Keratinocyte (primary cell): ENCODE data around the gene ZNF362.

ENCODE experiments used
- EZH2 ChIP-seq: IDR thresholded peaks from one replicate; pipeline ENCODE4 v1.6.1; 2012; ENCODE audit warnings: inconsistent platforms, mild to moderate bottlenecking, low read length, moderate library complexity
- TF ChIP-seq, protein P1 (sequence below), 3 experiments: IDR thresholded peaks in 1 of 3; conservative IDR thresholded peaks in 1 of 3; optimal IDR thresholded peaks in 1 of 3; 2 replicates in 2 of 3; 3 replicates in 1 of 3; pipeline versions ENCODE3 to v1.5.1; 2011; ENCODE audit warnings: low read length in 3 of 3, mild to moderate bottlenecking in 3 of 3, moderate library complexity in 2 of 3, control low read depth in 1 of 3, inconsistent platforms in 1 of 3; ENCODE audit not compliant: insufficient read depth in 2 of 3; ENCODE audit errors: extremely low read depth in 1 of 3

- TF ChIP-seq, protein P1, sequence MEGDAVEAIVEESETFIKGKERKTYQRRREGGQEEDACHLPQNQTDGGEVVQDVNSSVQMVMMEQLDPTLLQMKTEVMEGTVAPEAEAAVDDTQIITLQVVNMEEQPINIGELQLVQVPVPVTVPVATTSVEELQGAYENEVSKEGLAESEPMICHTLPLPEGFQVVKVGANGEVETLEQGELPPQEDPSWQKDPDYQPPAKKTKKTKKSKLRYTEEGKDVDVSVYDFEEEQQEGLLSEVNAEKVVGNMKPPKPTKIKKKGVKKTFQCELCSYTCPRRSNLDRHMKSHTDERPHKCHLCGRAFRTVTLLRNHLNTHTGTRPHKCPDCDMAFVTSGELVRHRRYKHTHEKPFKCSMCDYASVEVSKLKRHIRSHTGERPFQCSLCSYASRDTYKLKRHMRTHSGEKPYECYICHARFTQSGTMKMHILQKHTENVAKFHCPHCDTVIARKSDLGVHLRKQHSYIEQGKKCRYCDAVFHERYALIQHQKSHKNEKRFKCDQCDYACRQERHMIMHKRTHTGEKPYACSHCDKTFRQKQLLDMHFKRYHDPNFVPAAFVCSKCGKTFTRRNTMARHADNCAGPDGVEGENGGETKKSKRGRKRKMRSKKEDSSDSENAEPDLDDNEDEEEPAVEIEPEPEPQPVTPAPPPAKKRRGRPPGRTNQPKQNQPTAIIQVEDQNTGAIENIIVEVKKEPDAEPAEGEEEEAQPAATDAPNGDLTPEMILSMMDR (optimal IDR thresholded peaks at IDR 0.05 in 1 of 3, IDR thresholded peaks at IDR 0.05 in 1 of 3, conservative IDR thresholded peaks at IDR 0.05 in 1 of 3; ENCODE audit: extremely low read depth in 1 of 3, insufficient read depth in 2 of 3, low read length in 3 of 3) = no peak
- TF ChIP-seq EZH2 = no peak
These were observed 78.7 kb downstream of the ZNF362 start for GRCh38 chr1:33335020-33335419.
